GM12875 (cell line): Measurements from ENCODE around the gene ADAM22.

ENCODE experiments used
- H3K4me3 ChIP-seq: one replicate; pipeline ENCODE4 v1.5.1; 2011; ENCODE audit warnings: low read depth, low read length, control low read depth
- TF ChIP-seq, protein P1 (sequence below): IDR thresholded peaks from 2 replicates; pipeline ENCODE4 v1.5.1; 2011; ENCODE audit warnings: low read depth, mild to moderate bottlenecking, control low read depth, inconsistent platforms, low read length, moderate library complexity, borderline replicate concordance; ENCODE audit not compliant: insufficient read depth

Gene ADAM22

DNA sequence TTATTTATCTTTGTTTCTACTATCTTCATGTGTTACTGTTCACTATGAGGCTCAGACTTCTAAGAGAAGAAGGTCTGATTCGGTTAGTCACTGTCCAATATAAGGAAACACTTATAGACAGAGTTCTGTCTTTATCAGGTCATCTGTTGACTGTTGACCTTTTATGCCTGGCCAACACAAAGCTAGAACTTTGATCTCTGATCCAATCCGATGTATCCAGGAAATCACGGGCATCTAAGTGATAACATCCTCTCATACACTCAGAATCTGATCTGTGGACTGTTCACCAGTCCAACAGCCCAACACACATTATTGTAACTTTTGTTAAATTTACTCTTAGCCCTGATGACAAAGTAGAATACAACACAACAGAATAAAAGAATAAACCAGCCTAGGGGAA, 171.2 kb downstream of the ADAM22 start:
- no peak overlapping the region for H3K4me3 ChIP-seq
- TF ChIP-seq, protein P1, sequence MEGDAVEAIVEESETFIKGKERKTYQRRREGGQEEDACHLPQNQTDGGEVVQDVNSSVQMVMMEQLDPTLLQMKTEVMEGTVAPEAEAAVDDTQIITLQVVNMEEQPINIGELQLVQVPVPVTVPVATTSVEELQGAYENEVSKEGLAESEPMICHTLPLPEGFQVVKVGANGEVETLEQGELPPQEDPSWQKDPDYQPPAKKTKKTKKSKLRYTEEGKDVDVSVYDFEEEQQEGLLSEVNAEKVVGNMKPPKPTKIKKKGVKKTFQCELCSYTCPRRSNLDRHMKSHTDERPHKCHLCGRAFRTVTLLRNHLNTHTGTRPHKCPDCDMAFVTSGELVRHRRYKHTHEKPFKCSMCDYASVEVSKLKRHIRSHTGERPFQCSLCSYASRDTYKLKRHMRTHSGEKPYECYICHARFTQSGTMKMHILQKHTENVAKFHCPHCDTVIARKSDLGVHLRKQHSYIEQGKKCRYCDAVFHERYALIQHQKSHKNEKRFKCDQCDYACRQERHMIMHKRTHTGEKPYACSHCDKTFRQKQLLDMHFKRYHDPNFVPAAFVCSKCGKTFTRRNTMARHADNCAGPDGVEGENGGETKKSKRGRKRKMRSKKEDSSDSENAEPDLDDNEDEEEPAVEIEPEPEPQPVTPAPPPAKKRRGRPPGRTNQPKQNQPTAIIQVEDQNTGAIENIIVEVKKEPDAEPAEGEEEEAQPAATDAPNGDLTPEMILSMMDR = no peak

DNA sequence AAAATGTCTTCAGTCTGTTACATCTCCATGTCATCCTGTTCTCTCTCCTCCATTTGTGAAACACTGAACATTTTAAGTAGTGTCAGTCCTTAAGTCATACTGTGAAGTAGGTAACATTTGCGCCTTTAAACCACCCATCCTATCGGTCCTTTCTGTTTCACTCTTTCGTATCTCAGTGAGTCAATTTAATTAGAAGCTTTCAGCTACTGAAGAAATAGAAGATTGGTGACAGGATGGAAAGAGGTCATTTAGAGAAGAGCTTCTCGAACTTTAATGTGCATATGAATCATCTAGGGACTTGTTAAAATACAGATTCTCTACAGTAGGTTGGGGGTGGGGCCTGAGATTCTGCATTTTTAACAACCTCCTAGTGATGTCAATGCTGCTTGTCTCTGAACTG, 172.4 kb downstream of the ADAM22 start:
- no peak overlapping the region for H3K4me3 ChIP-seq
- TF ChIP-seq, protein P1 = no peak

DNA sequence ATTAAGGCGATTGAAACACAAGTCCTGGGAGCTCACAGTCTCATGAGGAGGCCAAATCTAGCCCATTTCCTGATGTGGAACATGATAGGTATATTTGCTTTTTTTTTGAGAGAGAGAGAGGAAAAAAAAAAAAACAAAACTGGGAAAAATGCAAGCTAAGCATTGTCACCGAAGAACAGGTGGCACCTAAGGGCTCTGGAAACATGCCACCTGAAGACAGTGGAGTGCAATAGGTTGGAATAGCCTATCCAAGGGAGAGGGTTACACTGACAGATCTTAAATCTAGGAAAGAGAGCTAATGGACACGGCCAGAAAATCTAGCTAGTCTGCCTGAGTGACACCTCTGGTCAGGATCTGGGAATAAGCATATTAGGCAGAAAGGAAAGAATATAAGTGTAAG, 175.6 kb downstream of the ADAM22 start:
- H3K4me3 ChIP-seq = no peak overlapping the region
- TF ChIP-seq, protein P1 = no peak

DNA sequence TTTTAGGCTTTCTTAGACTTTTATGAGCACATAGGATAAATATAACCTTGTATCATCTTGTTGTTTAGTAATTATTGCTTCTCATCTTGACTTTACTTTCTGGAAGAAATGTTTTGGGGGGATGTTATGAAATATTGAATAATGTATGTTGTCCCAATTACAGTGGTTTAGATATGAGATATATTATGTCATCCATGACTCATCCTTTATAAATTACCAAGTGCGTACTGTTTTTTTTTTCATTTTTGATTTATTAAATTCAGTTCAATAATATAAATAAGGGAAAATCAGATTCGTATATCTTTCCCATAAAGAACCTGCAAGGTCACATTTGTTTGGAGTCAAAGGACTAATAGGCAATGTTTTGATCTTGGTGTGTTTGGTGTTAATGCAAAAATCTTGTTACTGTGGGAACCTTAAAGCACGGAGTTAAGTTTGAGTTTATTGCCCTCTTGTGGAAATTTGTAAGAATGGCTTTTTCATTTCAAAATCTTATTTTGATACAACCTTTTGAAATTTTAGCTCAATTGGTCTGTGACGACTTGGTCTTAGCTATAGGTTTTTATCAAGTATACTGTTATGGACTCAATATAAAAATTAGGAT, 177.2 kb downstream of the ADAM22 start:
- no peak overlapping the region for H3K4me3 ChIP-seq

DNA sequence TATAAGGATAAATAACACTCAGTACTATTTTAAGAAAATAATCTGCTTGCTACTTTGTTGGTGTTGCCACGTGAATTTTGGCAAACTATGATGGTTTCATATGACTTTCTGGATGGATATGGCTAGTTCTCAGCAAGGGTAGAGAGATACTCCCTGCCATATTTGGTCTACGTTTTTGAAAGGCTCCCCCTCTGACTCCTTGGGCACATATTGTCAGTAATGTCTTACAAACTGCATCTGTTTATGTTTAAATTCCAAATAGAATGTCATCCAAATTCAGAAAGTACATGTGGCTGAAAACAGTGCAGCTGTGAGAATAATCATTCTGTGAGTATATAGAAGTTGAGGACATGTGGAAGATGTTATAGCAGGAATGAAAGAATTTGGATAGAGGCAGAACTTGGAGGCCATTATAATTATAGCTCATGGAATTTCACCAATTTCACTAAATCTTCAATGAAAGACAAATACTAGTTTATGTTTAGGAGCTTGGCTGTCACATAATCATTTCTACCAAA, 178.0 kb downstream of the ADAM22 start:
- TF ChIP-seq, protein P1 = no peak
- no peak overlapping the region for H3K4me3 ChIP-seq

More for the DNA sequence above, 177.2 kb downstream of the ADAM22 start:
- TF ChIP-seq, protein P1 = 0 out of 2 replicates have a peak, but pooled peaks have one; percentile 23

DNA sequence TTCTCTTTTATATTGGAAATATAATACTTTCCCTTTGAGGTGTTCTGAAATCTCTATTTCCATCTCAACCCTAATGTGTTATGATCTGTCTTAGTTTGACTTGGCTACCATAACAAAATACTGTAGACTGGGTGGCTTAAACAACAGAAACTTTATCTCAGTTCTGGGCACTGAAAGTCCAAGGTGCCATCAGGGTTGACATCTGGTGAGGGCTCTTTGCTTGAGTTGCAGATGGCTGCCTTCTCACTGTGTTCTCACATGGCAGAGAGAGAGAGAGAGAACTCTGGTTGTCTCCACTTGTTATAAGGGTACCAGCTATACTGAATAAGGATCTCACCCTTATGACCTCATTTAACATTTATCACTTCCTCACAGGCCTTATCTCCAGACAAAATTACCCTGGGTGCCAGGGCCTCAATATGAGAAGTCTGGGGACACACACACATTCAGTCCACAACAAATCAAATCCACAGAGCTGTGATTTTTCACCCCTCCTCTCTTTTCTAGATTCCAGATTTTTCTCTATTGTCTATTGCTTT, 181.3 kb downstream of the ADAM22 start:
- no peak overlapping the region for H3K4me3 ChIP-seq
- TF ChIP-seq, protein P1 = no peak

DNA sequence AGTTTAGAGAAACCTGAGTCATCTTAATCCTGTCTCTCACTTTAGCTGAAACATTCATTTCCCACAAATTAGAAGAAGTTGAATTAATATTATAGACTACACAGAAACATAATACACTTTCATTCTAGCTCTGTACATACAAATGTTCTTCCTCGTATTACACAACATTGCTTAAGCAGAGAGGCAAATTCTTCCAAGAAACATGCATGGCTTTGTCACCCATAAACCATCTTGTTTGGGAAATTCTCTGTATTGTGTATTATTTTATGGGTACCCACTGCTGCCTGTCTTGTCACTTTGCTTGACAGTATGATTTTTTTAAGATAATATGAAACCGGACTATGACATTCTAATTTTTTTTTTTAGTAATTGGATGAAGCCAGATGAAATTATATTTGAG, 181.8 kb downstream of the ADAM22 start:
- TF ChIP-seq, protein P1 = no peak
- no peak overlapping the region for H3K4me3 ChIP-seq
